ENCODE data around the gene SERINC5. TPM values are rescaled to one million over a fixed set of nuclear protein-coding genes. Genes with fewer than 3 reads are reported as not detected.

Gene SERINC5
- total and polyA plus RNA-seq, 2 experiments from 2014 or later = 5.4 to 11.7 TPM

DNA sequence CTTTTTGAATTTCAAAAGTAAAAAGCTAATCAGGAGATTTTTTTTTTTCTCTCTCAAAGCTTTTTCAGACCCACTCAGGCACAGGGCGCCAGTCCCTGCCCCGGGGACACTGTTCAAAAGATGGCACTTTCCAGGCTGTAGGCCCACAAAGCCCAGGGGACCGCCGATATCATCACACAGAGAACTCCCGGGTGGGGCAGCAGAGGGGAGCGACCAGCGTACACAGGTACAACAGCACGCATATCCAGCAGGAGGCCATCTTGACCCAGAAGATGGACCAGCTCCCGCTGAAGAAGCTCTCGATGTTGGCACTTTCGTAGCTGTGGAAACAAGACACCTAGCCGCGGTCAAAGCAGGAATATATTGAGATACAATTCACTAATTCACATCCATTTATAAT, 112.4 kb downstream of the SERINC5 start:
- Histone ChIP-seq H3K36me3 (ENCODE audit: low read depth) (no peaks in the 10 kb centered on the region), H3K4me2 (ENCODE audit: unreplicated experiment) (no peak overlapping the region), H3K27me3 (replicated peaks; ENCODE audit: insufficient read depth) (no peaks in the 10 kb centered on the region), H3K9ac (no peak overlapping the region), H3K4me1 (ENCODE audit: insufficient read depth) (0 out of 2 replicates have a peak, but pooled peaks cover 7% of the 10 kb centered on the region), H3F3A (ENCODE audit: insufficient read depth) (peaks cover 7% of the 10 kb centered on the region; the same call in 1 of the 2 replicates), H4K20me1 (ENCODE audit: insufficient read depth) (no peaks in the 10 kb centered on the region), H2AFZ (no peak overlapping the region), H3K9me3 (ENCODE audit: low read depth) (no peaks in the 10 kb centered on the region), H3K79me2 (ENCODE audit: insufficient read depth) (no peaks in the 10 kb centered on the region), H3K4me3 (no peak overlapping the region), H3K27ac (no peak overlapping the region), H3K9me2 (ENCODE audit: insufficient read depth) (no peaks in the 10 kb centered on the region)
- 92 to 95% methylated on average over 13 of the region's 13 CpGs for WGBS, 2 experiments (ENCODE audit: low coverage in 1 of 2, low lambda C conversion rate in 2 of 2, missing lambda C conversion rate in 2 of 2)
- in situ Hi-C loops (cut with MboI) = no loop called here
- no peak for DNase-seq
- no peak for TF ChIP-seq EZH2 (IDR thresholded peaks at IDR 0.05; ENCODE audit: insufficient read depth, poor library complexity, severe bottlenecking)

DNA sequence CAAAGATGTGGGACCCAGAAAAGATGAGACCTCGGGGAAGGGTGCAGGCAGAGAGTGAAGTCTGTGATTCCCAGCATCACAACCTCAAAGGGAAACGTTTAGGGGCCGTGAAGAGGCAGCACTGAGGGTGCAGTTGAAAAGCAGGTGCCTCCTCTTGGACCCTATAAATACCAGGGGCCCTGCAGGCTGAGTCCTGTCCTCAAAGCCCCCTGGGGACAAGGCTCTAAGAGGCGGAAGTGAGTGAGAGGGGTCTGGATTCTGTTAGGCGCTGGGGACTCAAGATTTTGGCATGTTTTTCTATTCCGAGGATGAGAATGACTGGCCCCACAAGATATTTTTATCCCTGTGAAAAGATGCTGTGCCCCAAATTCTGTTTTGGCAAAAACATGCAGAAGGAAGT, 112.9 kb downstream of the SERINC5 start:
- Histone ChIP-seq H3K9ac (no peak overlapping the region), H3K36me3 (ENCODE audit: low read depth) (no peaks in the 10 kb centered on the region), H3K79me2 (ENCODE audit: insufficient read depth) (no peaks in the 10 kb centered on the region), H3K9me3 (ENCODE audit: low read depth) (no peaks in the 10 kb centered on the region), H3K27me3 (replicated peaks; ENCODE audit: insufficient read depth) (no peaks in the 10 kb centered on the region), H3K4me3 (no peak overlapping the region), H3K27ac (no peak overlapping the region), H3F3A (ENCODE audit: insufficient read depth) (peaks cover 7% of the 10 kb centered on the region; the same call in 1 of the 2 replicates), H3K4me2 (ENCODE audit: unreplicated experiment) (no peak overlapping the region), H4K20me1 (ENCODE audit: insufficient read depth) (no peaks in the 10 kb centered on the region), H3K9me2 (ENCODE audit: insufficient read depth) (no peaks in the 10 kb centered on the region), H3K4me1 (ENCODE audit: insufficient read depth) (0 out of 2 replicates have a peak, but pooled peaks cover 7% of the 10 kb centered on the region), H2AFZ (no peak overlapping the region)
- no peak for TF ChIP-seq EZH2 (IDR thresholded peaks at IDR 0.05; ENCODE audit: insufficient read depth, poor library complexity, severe bottlenecking)
- no peak for TF ChIP-seq EZH2phosphoT487 (IDR thresholded peaks at IDR 0.05; ENCODE audit: insufficient read depth, low read depth)
- in situ Hi-C loops (cut with MboI) = no loop called here
- no peak for DNase-seq
- WGBS, 2 experiments (ENCODE audit: low coverage in 1 of 2, low lambda C conversion rate in 2 of 2, missing lambda C conversion rate in 2 of 2) = 85 to 92% methylated on average over 6 of the region's 6 CpGs

DNA sequence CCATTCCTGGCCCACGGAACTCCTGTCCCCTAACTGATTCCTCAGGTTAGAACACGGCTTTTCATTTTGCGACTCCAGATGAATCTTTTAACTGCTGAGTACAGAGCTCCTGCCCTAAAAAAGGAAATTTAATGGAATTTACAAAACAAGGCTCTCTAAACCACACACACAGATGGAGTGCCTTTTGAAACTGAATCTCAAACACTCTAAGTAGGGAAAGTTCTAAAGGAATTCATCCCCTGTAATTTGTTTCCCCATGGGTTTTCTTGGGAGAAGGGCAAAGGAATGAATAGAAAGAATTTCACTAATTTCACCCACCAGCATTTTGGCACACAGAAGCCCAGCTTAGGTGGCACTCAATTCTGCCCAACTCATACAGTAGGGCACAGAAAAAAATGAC, 114.2 kb downstream of the SERINC5 start:
- peak overlapping the region; percentile 70 for H2AFZ ChIP-seq
- H3K9ac ChIP-seq = peak overlapping the region; percentile 19; the same call in 1 of the 2 replicates
- H3K4me1 ChIP-seq (ENCODE audit: insufficient read depth) = 0 out of 2 replicates have a peak, but pooled peaks cover 7% of the 10 kb centered on the region
- H3K4me3 ChIP-seq = no peak overlapping the region
- DNase-seq = no peak
- H3K27ac ChIP-seq = peak overlapping the region; percentile 16
- H3K79me2 ChIP-seq (ENCODE audit: insufficient read depth) = no peaks in the 10 kb centered on the region
- H3K27me3 ChIP-seq (replicated peaks; ENCODE audit: insufficient read depth) = no peaks in the 10 kb centered on the region
- WGBS, 2 experiments (ENCODE audit: low coverage in 1 of 2, low lambda C conversion rate in 2 of 2, missing lambda C conversion rate in 2 of 2) = 68 to 70% methylated on average over 3 of the region's 3 CpGs
- no peaks in the 10 kb centered on the region for H3K36me3 ChIP-seq (ENCODE audit: low read depth)
- no peaks in the 10 kb centered on the region for H4K20me1 ChIP-seq (ENCODE audit: insufficient read depth)
- no peaks in the 10 kb centered on the region for H3K9me3 ChIP-seq (ENCODE audit: low read depth)
- in situ Hi-C loops (cut with MboI) = no loop called here
- H3K9me2 ChIP-seq (ENCODE audit: insufficient read depth) = no peaks in the 10 kb centered on the region
- no peak overlapping the region for H3K4me2 ChIP-seq (ENCODE audit: unreplicated experiment)
- TF ChIP-seq EZH2 (IDR thresholded peaks at IDR 0.05; ENCODE audit: insufficient read depth, poor library complexity, severe bottlenecking) (no peak), EZH2phosphoT487 (IDR thresholded peaks at IDR 0.05; ENCODE audit: insufficient read depth, low read depth) (no peak)
- peaks cover 7% of the 10 kb centered on the region; the same call in 1 of the 2 replicates for H3F3A ChIP-seq (ENCODE audit: insufficient read depth)

DNA sequence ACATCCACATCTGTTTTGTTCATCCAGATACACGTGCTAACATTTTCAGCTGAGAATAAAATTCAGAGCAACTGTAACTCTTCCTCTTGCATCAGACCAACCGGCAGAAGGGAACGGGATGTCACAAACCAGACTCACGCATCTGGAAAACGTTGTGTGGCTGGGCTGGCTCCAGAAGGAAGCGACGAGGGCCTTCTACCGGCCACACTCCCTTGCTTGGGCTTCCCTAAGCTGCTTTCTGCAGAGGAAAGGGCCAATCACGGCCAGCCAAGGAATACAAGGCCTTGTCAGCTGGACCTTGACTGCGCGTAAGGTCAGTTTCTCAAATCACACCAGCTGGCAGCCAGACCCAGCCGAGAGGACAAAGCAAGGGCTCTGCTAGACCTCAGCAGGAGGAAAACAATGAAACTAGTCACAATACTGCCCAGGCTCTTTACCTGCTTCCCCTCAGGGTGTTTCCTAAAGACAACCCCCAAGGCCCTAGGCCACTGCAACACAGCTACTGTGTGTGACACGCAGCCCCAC, 114.6 kb downstream of the SERINC5 start:
- Histone ChIP-seq H3F3A (ENCODE audit: insufficient read depth) (peaks cover 7% of the 10 kb centered on the region; the same call in 1 of the 2 replicates), H3K4me2 (ENCODE audit: unreplicated experiment) (no peak overlapping the region), H3K9ac (peak overlapping the region; percentile 19; the same call in 1 of the 2 replicates), H2AFZ (peak overlapping the region; percentile 70), H3K36me3 (ENCODE audit: low read depth) (no peaks in the 10 kb centered on the region), H3K4me3 (no peak overlapping the region), H3K27ac (peak overlapping the region; percentile 16), H4K20me1 (ENCODE audit: insufficient read depth) (no peaks in the 10 kb centered on the region), H3K4me1 (ENCODE audit: insufficient read depth) (0 out of 2 replicates have a peak, but pooled peaks cover 7% of the 10 kb centered on the region), H3K9me2 (ENCODE audit: insufficient read depth) (no peaks in the 10 kb centered on the region), H3K79me2 (ENCODE audit: insufficient read depth) (no peaks in the 10 kb centered on the region), H3K9me3 (ENCODE audit: low read depth) (no peaks in the 10 kb centered on the region), H3K27me3 (replicated peaks; ENCODE audit: insufficient read depth) (no peaks in the 10 kb centered on the region)
- DNase-seq = peak; percentile 55
- WGBS, 2 experiments (ENCODE audit: low coverage in 1 of 2, low lambda C conversion rate in 2 of 2, missing lambda C conversion rate in 2 of 2) = 23 to 27% methylated on average over 13 of the region's 13 CpGs
- in situ Hi-C loops (cut with MboI) = no loop called here
- TF ChIP-seq EZH2phosphoT487 (IDR thresholded peaks at IDR 0.05; ENCODE audit: insufficient read depth, low read depth) = no peak
